ENCODE results near the gene ATP2C2. TPM values are rescaled to one million over a fixed set of nuclear protein-coding genes. Genes with fewer than 3 reads are reported as not detected.

The ATP2C2 gene
- total RNA-seq, 4 donors from 2014 or later = 12.9 to 26.9 (median 18.6) TPM

GRCh38 chr16:84354306-84354705, 14.0 kb upstream of the ATP2C2 start:
- Histone ChIP-seq H3K9me3 (no peaks in the 10 kb centered on the region), H3K4me1 (peaks cover 0 to 10% of the 10 kb centered on the region in 2 donors), H3K4me3 (replicated peaks in 1 of 3) (no peak overlapping the region), H3K27ac (no peak overlapping the region), H3K36me3 (no peaks in the 10 kb centered on the region), H3K27me3 (no peaks in the 10 kb centered on the region)
- DNase-seq = no peak
- WGBS, 2 donors = 91 to 94% methylated on average over 5 to 6 of the region's 6 CpGs
- TF ChIP-seq POLR2A (IDR thresholded peaks at IDR 0.05) (no peak), CTCF (IDR thresholded peaks at IDR 0.05) (no peak)
- intact Hi-C loops (cut with DNase I) = no loop called here

- intact Hi-C loops (cut with DNase I) = no loop called here
- 81 to 92% methylated on average over 2 of the region's 2 CpGs for WGBS, 2 donors
- no peak overlapping the region for H3K27ac ChIP-seq
Measured at GRCh38 chr16:84355149-84355548, 13.2 kb upstream of the ATP2C2 start.

GRCh38 chr16:84356176-84356575, 12.2 kb upstream of the ATP2C2 start:
- H3K9me3 ChIP-seq = no peaks in the 10 kb centered on the region
- TF ChIP-seq POLR2A (IDR thresholded peaks at IDR 0.05) = no peak
- no peak for TF ChIP-seq CTCF (IDR thresholded peaks at IDR 0.05)
- H3K36me3 ChIP-seq = no peaks in the 10 kb centered on the region
- intact Hi-C loops (cut with DNase I) = no loop called here
- DNase-seq = no peak
- peaks cover 0 to 10% of the 10 kb centered on the region in 2 donors for H3K4me1 ChIP-seq
- H3K27me3 ChIP-seq = no peaks in the 10 kb centered on the region
- WGBS, 2 donors = 81 to 89% methylated on average over 10 of the region's 10 CpGs
- no peak overlapping the region for H3K4me3 ChIP-seq (replicated peaks in 1 of 3)
- no peak overlapping the region for H3K27ac ChIP-seq

More at GRCh38 chr16:84355149-84355548, 13.2 kb upstream of the ATP2C2 start:
- H3K36me3 ChIP-seq = no peaks in the 10 kb centered on the region
- no peaks in the 10 kb centered on the region for H3K27me3 ChIP-seq
- TF ChIP-seq CTCF (IDR thresholded peaks at IDR 0.05) (no peak), POLR2A (IDR thresholded peaks at IDR 0.05) (no peak)
- no peak for DNase-seq
- H3K4me3 ChIP-seq (replicated peaks in 1 of 3) = no peak overlapping the region
- no peaks in the 10 kb centered on the region for H3K9me3 ChIP-seq
- peaks cover 0 to 10% of the 10 kb centered on the region in 2 donors for H3K4me1 ChIP-seq

GRCh38 chr16:84356591-84357116, 11.7 kb upstream of the ATP2C2 start:
- H3K27me3 ChIP-seq = no peaks in the 10 kb centered on the region
- H3K9me3 ChIP-seq = no peaks in the 10 kb centered on the region
- WGBS, 2 donors = 62 to 76% methylated on average over 9 to 11 of the region's 11 CpGs
- H3K4me3 ChIP-seq (replicated peaks in 1 of 3) = no peak overlapping the region
- intact Hi-C loops (cut with DNase I) = no loop called here
- DNase-seq = no peak
- H3K4me1 ChIP-seq = peaks cover 0 to 10% of the 10 kb centered on the region in 2 donors
- no peak overlapping the region for H3K27ac ChIP-seq
- no peaks in the 10 kb centered on the region for H3K36me3 ChIP-seq
- TF ChIP-seq POLR2A (IDR thresholded peaks at IDR 0.05) (no peak), CTCF (IDR thresholded peaks at IDR 0.05) (no peak)

- no peaks in the 10 kb centered on the region for H3K9me3 ChIP-seq
- H3K27me3 ChIP-seq = no peaks in the 10 kb centered on the region
- intact Hi-C loops (cut with DNase I) = no loop called here
- no peaks in the 10 kb centered on the region for H3K36me3 ChIP-seq
- 65 to 73% methylated on average over 9 of the region's 9 CpGs for whole genome bisulfite sequencing, 2 donors
- TF ChIP-seq CTCF (IDR thresholded peaks at IDR 0.05) = no peak
- H3K4me3 ChIP-seq (replicated peaks in 1 of 3) = no peak overlapping the region
- DNase-seq = no peak
- H3K4me1 ChIP-seq = peaks cover 0 to 10% of the 10 kb centered on the region in 2 donors
- no peak overlapping the region for H3K27ac ChIP-seq
Measured at GRCh38 chr16:84357191-84357651, 11.1 kb upstream of the ATP2C2 start.
